ENCODE measurements around the gene TULP3.

The TULP3 gene

GRCh38 chr12:2877953-2878732, 12.5 kb upstream of the TULP3 start:
- TF ChIP-seq SNAI2 (CRISPR knock-in tag; IDR thresholded peaks at IDR 0.05) (no peak), ZNF8 (CRISPR knock-in tag; IDR thresholded peaks at IDR 0.05) (no peak), RARB (CRISPR knock-in tag; IDR thresholded peaks at IDR 0.05) (no peak), TOX (CRISPR knock-in tag; IDR thresholded peaks at IDR 0.05; ENCODE audit: borderline replicate concordance) (no peak), TCF4 (CRISPR knock-in tag; IDR thresholded peaks at IDR 0.05; ENCODE audit: borderline replicate concordance) (no peak), ISL1 (CRISPR knock-in tag; IDR thresholded peaks at IDR 0.05) (no peak), ZFP30 (CRISPR knock-in tag; IDR thresholded peaks at IDR 0.05) (no peak), ZNF70 (CRISPR knock-in tag; IDR thresholded peaks at IDR 0.05) (no peak), ZFP3 (CRISPR knock-in tag; IDR thresholded peaks at IDR 0.05) (no peak), ESRRG (CRISPR knock-in tag; IDR thresholded peaks at IDR 0.05) (no peak), BACH2 (CRISPR knock-in tag; IDR thresholded peaks at IDR 0.05; ENCODE audit: borderline replicate concordance) (no peak)
- TF ChIP-seq, protein P1, sequence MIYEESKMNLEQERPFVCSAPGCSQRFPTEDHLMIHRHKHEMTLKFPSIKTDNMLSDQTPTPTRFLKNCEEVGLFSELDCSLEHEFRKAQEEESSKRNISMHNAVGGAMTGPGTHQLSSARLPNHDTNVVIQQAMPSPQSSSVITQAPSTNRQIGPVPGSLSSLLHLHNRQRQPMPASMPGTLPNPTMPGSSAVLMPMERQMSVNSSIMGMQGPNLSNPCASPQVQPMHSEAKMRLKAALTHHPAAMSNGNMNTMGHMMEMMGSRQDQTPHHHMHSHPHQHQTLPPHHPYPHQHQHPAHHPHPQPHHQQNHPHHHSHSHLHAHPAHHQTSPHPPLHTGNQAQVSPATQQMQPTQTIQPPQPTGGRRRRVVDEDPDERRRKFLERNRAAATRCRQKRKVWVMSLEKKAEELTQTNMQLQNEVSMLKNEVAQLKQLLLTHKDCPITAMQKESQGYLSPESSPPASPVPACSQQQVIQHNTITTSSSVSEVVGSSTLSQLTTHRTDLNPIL (CRISPR knock-in tag; IDR thresholded peaks at IDR 0.05; ENCODE audit: low read depth): no peak
- TF ChIP-seq, protein P2, sequence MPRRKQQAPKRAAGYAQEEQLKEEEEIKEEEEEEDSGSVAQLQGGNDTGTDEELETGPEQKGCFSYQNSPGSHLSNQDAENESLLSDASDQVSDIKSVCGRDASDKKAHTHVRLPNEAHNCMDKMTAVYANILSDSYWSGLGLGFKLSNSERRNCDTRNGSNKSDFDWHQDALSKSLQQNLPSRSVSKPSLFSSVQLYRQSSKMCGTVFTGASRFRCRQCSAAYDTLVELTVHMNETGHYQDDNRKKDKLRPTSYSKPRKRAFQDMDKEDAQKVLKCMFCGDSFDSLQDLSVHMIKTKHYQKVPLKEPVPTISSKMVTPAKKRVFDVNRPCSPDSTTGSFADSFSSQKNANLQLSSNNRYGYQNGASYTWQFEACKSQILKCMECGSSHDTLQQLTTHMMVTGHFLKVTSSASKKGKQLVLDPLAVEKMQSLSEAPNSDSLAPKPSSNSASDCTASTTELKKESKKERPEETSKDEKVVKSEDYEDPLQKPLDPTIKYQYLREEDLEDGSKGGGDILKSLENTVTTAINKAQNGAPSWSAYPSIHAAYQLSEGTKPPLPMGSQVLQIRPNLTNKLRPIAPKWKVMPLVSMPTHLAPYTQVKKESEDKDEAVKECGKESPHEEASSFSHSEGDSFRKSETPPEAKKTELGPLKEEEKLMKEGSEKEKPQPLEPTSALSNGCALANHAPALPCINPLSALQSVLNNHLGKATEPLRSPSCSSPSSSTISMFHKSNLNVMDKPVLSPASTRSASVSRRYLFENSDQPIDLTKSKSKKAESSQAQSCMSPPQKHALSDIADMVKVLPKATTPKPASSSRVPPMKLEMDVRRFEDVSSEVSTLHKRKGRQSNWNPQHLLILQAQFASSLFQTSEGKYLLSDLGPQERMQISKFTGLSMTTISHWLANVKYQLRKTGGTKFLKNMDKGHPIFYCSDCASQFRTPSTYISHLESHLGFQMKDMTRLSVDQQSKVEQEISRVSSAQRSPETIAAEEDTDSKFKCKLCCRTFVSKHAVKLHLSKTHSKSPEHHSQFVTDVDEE (CRISPR knock-in tag; IDR thresholded peaks at IDR 0.05): no peak
- TF ChIP-seq, protein P3, sequence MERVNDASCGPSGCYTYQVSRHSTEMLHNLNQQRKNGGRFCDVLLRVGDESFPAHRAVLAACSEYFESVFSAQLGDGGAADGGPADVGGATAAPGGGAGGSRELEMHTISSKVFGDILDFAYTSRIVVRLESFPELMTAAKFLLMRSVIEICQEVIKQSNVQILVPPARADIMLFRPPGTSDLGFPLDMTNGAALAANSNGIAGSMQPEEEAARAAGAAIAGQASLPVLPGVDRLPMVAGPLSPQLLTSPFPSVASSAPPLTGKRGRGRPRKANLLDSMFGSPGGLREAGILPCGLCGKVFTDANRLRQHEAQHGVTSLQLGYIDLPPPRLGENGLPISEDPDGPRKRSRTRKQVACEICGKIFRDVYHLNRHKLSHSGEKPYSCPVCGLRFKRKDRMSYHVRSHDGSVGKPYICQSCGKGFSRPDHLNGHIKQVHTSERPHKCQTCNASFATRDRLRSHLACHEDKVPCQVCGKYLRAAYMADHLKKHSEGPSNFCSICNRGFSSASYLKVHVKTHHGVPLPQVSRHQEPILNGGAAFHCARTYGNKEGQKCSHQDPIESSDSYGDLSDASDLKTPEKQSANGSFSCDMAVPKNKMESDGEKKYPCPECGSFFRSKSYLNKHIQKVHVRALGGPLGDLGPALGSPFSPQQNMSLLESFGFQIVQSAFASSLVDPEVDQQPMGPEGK (CRISPR knock-in tag; IDR thresholded peaks at IDR 0.05; ENCODE audit: borderline replicate concordance): no peak
- ATAC-seq: no peak

DNA sequence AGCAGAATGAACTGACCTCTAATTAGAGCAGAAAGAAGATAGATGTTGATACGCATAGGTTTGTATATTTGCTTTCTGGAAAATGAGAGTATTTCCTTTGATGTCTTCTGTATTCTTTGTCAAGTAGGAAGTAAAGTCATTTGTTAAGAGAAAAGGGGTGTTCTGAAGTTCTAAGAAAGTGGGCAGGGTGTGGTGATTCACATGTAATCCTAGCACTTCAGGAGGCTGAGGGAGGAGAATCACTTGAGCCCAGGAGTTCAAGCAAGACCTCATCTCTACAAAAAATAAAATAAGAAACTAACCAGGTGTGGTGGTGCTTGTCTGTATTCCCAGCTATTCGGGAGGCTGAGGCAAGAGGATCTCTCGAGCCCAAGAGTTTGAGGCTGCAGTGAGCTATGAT, 10.8 kb upstream of the TULP3 start:
- TF ChIP-seq PPARA (CRISPR knock-in tag; IDR thresholded peaks at IDR 0.05; ENCODE audit: borderline replicate concordance) (no peak), ESRRG (CRISPR knock-in tag; IDR thresholded peaks at IDR 0.05) (no peak), TOX (CRISPR knock-in tag; IDR thresholded peaks at IDR 0.05; ENCODE audit: borderline replicate concordance) (no peak), TCF4 (CRISPR knock-in tag; IDR thresholded peaks at IDR 0.05; ENCODE audit: borderline replicate concordance) (no peak), GLIS3 (CRISPR knock-in tag; IDR thresholded peaks at IDR 0.05) (no peak), ZFP3 (CRISPR knock-in tag; IDR thresholded peaks at IDR 0.05) (no peak), ZNF70 (CRISPR knock-in tag; IDR thresholded peaks at IDR 0.05) (no peak), ARNTL (CRISPR knock-in tag; IDR thresholded peaks at IDR 0.05; ENCODE audit: borderline replicate concordance, low read depth) (no peak), ZFP30 (CRISPR knock-in tag; IDR thresholded peaks at IDR 0.05) (no peak), ZC3H10 (CRISPR knock-in tag; IDR thresholded peaks at IDR 0.05) (no peak), ZNF8 (CRISPR knock-in tag; IDR thresholded peaks at IDR 0.05) (no peak), BACH2 (CRISPR knock-in tag; IDR thresholded peaks at IDR 0.05; ENCODE audit: borderline replicate concordance) (no peak), OSR1 (CRISPR knock-in tag; IDR thresholded peaks at IDR 0.05) (no peak), ISL1 (CRISPR knock-in tag; IDR thresholded peaks at IDR 0.05) (no peak), CSDC2 (CRISPR knock-in tag; IDR thresholded peaks at IDR 0.05) (no peak), ZNF565 (CRISPR knock-in tag; conservative IDR thresholded peaks at IDR 0.05; ENCODE audit: low read depth) (no peak), CSRNP3 (CRISPR knock-in tag; IDR thresholded peaks at IDR 0.05) (no peak)
- TF ChIP-seq, protein P1 (CRISPR knock-in tag; IDR thresholded peaks at IDR 0.05; ENCODE audit: low read depth): no peak
- TF ChIP-seq, protein P3 (CRISPR knock-in tag; IDR thresholded peaks at IDR 0.05; ENCODE audit: borderline replicate concordance): no peak
- TF ChIP-seq, protein P2 (CRISPR knock-in tag; IDR thresholded peaks at IDR 0.05): no peak
- ATAC-seq: no peak

All from SK-N-SH treated with all-trans-retinoic acid at 6 μM for 48 hours (cell line).